Occipital lobe (tissue), 2 donors: Measurements from ENCODE around the gene ARIH1. TPM values are rescaled to one million over a fixed set of nuclear protein-coding genes. Genes with fewer than 3 reads are reported as not detected.

Experiments used
- DNase-seq: peaks from one replicate; lab custom pipeline; 2025; lab: John Stamatoyannopoulos, UW
- total RNA-seq: library from RNA; depleted of rRNA; stranded (reverse); fragments of >200 nt; gene quantifications from one replicate; pipeline ENCODE4 v1.2.3, GENCODE V29; 2014

The ARIH1 gene
- total RNA-seq, 1 donor from 2014 or later: 42.7 TPM

DNA sequence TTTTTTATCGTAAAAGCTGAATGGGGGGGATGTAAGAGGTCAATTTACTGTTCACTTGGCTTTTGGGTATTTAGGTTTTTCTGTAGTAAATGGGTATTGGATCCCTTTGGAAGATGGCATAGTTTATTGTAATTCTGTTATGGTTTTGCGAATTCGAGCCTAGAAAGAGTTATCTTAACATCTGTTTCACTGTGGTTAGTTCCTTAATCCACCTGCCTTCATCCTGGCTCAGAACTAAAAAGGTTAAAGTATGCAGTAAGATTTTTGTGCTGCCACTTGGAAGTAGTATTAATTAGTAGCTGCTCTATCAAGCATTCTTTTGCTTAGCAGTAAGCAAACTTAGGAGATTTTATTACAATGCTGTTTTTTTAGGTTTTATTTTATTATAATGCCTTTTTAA is 62.4 kb downstream of the ARIH1 start:
- DNase-seq: no peak

- no peak for DNase-seq
These were observed 64.8 kb downstream of the ARIH1 start for GRCh38 chr15:72538931-72539330.

DNA sequence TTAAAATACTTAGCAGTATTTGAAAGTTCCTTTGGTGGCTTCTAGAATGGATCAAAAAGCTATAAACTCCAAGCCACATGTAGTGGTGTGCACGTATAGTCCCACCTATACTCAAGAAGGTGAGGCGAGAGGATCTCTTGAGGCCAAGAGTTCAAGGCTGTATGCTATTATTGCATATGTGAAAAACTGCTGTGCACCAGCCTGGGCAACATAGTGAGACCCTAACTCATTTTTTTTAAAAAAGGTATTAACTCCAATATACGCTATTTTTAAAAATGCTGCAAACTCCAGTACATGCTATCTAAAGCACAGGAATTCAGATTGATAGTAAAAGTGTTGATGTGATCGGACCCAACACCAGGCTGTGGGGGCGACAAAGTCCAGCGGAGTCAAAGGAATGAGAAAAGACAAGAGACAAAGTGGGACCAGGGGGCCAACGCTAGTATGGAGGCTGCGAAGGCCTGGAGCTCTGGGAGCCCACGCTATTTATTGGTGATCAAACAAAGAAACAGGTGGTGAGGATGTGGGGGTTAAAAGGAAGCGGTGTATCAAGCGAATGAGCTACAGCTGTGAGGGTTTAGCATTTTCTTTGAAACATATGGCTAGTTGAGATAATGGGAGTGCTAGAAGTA is 66.6 kb downstream of the ARIH1 start:
- DNase-seq: no peak

DNA sequence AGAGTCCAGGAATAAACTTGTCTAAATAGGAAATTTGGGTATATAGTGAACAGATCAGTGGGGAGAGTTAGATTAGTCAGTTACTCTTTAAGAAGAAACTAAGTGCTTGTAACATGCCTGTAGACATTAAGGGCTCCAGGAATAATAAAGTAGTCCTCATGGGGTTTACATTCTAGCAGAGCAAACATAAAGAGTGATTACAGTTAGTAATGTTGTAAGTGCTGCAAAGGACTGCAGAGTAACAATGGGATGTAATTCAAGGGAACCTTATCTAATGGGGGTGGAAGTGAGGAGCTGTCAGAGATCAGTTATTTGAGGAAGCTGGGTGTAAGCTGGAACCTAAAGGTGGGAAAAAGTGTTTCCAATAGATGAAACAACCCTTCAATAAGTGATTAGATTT is 67.5 kb downstream of the ARIH1 start:
- no peak for DNase-seq

DNA sequence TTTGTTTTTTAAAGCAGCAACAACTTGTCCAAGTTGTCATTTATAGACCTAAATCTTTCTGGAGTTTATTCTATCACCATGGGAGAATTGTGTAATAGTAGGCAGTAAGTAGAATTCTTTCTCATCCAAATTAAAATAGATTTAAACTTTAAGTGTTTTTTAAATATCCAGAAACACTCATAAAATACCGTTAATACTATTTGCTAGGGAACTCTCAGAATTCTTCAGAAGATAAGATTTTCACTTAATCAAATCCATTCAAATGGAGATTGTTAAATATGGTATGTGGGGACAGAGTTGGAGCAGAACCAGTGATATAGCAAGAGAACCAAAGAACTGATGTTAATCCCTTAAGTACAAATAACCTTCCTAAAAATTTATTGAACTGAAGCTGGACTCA is 71.0 kb downstream of the ARIH1 start:
- DNase-seq: no peak

GRCh38 chr15:72554471-72555425 is 80.6 kb downstream of the ARIH1 start:
- DNase-seq: no peak

DNA sequence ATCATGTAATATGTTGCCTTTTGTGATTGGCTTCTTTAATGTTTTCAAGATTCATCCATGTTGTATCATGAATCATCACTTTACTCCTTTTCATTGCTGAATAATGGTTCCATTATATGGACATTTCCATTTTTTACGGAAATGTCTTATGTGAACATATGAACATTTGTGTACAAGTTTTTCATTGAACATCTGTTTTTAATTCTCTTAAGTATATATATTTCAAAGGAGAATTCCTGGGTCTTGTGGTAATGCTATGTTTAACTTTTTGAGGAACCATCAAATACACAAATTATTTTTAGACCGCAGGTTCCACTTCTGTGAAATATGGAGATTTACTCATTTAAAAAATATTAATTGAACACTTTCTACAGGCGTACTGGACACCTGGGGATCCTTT is 85.7 kb downstream of the ARIH1 start:
- DNase-seq: no peak

GRCh38 chr15:72560458-72560857 is 86.3 kb downstream of the ARIH1 start:
- DNase-seq: no peak

DNA sequence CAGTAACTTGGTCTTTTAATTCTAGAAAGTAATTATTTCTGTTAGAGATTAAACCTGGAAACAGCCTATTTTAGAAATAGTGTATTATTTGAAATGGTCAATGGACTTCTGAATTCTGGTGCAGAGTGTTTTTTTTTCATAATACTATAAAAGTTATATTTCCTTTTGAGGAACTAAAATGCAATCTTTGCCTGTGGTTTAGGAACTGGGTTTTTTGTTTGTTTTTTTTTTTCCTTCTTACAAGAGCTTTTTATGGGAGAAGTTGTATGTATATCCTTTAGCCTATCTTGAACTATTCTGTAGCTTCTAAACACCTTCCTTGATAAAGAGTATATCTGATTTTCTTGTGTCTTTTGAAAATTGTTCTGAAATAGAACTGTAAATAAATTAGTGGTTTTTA is 88.3 kb downstream of the ARIH1 start:
- DNase-seq: no peak

DNA sequence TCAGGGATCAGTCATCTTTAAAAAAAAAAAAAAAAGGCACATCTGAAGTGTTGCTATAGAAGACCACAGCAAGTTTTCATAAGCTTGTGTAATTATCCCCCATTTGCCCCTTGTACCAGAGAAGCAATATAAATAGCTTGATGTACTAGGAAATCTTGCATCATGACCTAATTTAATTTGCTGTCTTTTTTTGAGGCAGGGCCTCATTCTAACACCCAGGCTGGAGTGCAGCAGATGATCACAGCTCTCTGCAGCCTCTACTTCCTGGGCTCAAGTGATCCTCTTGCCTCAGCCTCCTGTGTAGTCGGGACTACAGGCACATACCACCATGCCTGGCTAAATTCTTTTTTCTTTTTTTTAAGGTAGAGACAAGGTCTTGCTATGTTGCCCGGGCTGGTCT is 88.7 kb downstream of the ARIH1 start:
- DNase-seq: no peak

DNA sequence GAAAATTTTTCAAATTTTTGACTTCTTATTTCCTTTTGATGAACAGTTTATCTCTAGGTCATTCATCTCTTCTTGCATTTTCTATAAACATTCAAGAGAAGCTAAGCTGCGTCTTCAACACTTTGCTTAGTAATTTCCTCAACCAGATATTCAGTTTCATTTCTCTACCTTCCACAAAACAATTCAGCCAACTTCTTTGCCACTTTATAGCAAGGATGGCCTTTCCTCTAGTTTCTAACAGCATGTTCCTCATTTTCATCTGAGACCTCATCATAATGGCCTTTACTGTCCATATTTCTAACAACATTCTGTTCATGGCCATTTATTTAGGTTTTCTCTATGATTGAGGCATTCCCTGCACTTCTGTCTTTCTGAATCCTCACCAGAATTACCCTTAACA is 90.0 kb downstream of the ARIH1 start:
- DNase-seq: no peak

DNA sequence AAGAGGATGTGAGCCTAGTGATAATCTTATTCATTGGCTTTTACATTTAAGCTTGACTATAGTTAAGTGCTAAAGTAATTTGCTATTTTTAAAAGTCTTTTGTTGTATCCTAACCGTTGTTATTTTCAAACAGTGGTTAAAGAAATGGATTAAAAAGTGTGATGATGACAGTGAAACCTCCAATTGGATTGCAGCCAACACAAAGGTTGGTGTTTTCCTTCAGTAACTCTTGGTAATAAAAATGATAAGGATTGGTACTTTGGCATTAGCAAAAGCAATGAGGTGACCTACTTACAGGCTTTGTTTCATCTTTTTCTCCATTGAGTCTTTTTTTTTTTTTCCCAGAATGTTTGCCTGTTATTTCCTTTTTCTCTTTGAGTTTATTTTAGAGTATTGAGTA is 92.8 kb downstream of the ARIH1 start:
- DNase-seq: no peak

- DNase-seq: no peak
These were observed 95.9 kb downstream of the ARIH1 start for GRCh38 chr15:72570059-72570458.

DNA sequence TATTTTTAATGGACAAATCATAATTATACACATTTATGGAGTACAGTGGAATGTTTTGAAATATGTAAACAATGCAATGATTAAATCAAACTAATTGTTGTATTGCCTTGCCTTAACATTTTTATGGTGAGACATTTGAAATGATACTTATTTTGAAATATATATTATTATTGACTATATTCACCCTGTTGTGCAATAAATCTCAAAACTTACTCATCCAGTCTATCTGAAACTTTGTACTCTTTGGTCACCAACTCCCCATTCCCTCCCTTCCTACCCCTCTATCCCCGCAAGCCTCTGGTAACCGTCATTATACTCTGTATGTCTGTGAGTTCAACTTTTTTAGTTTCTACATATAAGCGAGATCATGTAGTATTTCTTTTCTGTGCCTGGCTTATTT is 105.7 kb downstream of the ARIH1 start:
- DNase-seq: no peak

GRCh38 chr15:72584006-72584405 is 109.9 kb downstream of the ARIH1 start:
- DNase-seq: no peak

- no peak for DNase-seq
These were observed 110.9 kb downstream of the ARIH1 start for GRCh38 chr15:72585025-72585424.

- DNase-seq: no peak
These were observed 111.4 kb downstream of the ARIH1 start for GRCh38 chr15:72585476-72586058.

DNA sequence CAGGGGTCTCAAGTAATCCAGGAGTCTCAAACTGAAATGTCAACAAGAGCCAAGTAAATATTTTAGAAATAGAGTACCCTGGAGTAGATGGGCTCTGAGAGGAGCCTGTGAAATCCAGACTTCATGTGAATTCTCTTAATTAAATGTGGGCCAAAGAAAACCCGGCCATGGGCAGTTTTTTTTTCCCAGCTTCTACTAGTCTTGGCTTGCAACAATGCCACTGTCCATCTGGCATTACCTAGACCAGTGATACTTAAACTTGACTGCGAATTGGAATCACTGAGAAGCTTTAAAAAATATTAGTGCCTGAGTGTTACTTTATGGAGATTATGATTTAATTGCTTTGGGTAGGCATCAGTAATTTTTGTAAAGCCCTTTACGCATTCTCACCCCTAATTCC is 114.0 kb downstream of the ARIH1 start:
- no peak for DNase-seq

DNA sequence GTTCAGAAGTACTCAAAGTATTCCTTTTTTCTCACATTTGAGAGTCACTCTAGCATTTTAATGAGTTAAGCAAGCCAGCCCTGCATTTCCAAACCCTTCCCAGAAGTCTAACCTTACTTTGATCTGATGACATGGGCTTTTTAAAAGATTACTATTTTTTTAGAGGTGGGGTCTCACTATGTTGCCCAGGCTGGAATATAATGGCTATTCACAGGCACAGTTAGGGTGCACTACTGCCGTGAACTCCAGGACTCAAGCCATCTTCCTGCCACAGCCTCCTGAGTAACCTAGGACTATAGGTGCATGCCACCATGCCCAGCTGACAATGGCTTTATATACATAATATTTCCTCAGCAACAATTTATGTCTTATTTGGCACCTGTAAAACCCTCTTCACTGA is 116.3 kb downstream of the ARIH1 start:
- no peak for DNase-seq

DNA sequence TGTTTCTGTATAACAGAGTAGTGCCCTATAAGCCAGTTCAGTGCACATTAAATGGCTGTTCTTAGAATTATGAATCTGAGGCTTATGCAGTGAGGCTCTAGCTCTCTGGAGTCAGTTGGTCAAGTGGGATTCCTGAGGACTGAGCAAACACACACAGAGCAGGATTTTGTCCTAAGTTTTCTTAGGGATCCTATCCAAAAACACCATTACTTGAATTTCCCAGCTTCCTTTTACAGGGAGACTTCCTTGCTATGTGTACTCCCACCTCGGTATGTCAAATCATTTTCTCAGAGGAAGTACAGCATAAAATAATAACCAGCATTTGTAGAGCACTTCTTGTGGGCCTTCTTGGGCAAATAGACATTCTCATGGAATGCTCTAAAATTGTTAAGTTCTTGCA is 117.2 kb downstream of the ARIH1 start:
- no peak for DNase-seq

DNA sequence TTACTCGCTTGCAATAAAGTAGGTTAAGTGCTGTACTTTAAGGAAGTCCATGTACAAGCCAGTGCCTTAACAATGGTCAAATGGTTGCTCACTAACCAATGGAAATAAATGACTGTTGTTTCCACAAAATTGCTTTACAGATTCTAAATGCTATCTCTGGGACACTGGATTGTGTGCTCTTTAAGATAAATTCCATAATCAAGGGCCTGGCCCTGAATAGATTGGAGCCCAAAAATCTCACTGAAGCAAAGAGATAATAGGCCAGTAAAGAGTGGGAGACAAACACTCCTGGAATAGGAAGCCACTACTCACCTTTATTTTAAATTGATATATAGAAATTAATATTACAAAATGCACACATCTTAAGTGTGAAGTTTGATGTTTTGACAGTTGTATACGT is 118.0 kb downstream of the ARIH1 start:
- DNase-seq: no peak

- no peak for DNase-seq
These were observed 118.5 kb downstream of the ARIH1 start for GRCh38 chr15:72592676-72593075.

- DNase-seq: no peak
These were observed 119.7 kb downstream of the ARIH1 start for GRCh38 chr15:72593838-72594237.
